WTC11 (cell line): Measurements from ENCODE around the gene EFHB. TPM values are rescaled to one million over a fixed set of nuclear protein-coding genes. Genes with fewer than 3 reads are reported as not detected.
A peak's percentile ranks its signal among the peaks of the same experiment; 100 is the strongest.

Experiments
- ATAC-seq: fragments of 200-7000 bp; cut with Tn5 transposase; 2 replicates; pipeline ENCODE4 v1.10.0; 2021; ENCODE audit warnings: mild to moderate bottlenecking, moderate library complexity
- CTCF ChIA-PET: fragments of 300-600 bp; sonication (Branson Sonifier 250); formaldehyde crosslinking; loops from one replicate; lab custom pipeline; 2021; ENCODE audit warnings: antibody characterized with exemption; lab: Charles Lee
- POLR2A ChIA-PET: fragments of 350-600 bp; sonication (Branson Sonifier 250); formaldehyde crosslinking; loops from one replicate; lab custom pipeline; 2021; ENCODE audit warnings: antibody characterized with exemption; lab: Charles Lee
- DNase-seq: peaks from one replicate; pipeline ENCODE4 v3.0.0; 2021; ENCODE audit warnings: low spot score
- H3K27ac Mint-ChIP-seq: 2 replicates; pipeline ENCODE4 v1.8.0; 2021; ENCODE audit warnings: mixed read lengths
- H3K27me3 Mint-ChIP-seq: 2 replicates; pipeline ENCODE4 v1.8.0; 2021; ENCODE audit warnings: low read depth, mild to moderate bottlenecking, moderate library complexity, mixed read lengths
- H3K36me3 Mint-ChIP-seq: 2 replicates; pipeline ENCODE4 v1.8.0; 2021; ENCODE audit warnings: mixed read lengths
- H3K4me1 Mint-ChIP-seq: 2 replicates; pipeline ENCODE4 v1.8.0; 2022; ENCODE audit warnings: mixed read lengths
- H3K4me3 Mint-ChIP-seq: 2 replicates; pipeline ENCODE4 v1.8.0; 2021; ENCODE audit warnings: mild to moderate bottlenecking, moderate library complexity, mixed read lengths
- H3K9me3 Mint-ChIP-seq: 2 replicates; pipeline ENCODE4 v1.8.0; 2021; ENCODE audit warnings: mixed read lengths
- AR ChIP-seq: fragments of 250-450 bp; sonication (Bioruptor Pico); IDR thresholded peaks from 2 replicates; pipeline ENCODE4 v1.9.0; 2021; ENCODE audit warnings: mild to moderate bottlenecking
- CBFB ChIP-seq: sonication (generic); formaldehyde crosslinking; IDR thresholded peaks from 2 replicates; pipeline ENCODE4 v1.8.1; 2022; ENCODE audit warnings: mild to moderate bottlenecking, low read depth, missing genetic modification reagents
- CREB1 ChIP-seq: sonication (generic); formaldehyde crosslinking; IDR thresholded peaks from 2 replicates; pipeline ENCODE4 v1.8.0; 2023; ENCODE audit warnings: mild to moderate bottlenecking, missing genetic modification reagents
- E2F1 ChIP-seq: sonication (generic); formaldehyde crosslinking; IDR thresholded peaks from 2 replicates; pipeline ENCODE4 v1.8.0; 2022; ENCODE audit warnings: mild to moderate bottlenecking, missing genetic modification reagents
- ERG ChIP-seq: fragments of 250-450 bp; sonication (Bioruptor Pico); IDR thresholded peaks from 2 replicates; pipeline ENCODE4 v1.8.0; 2021; ENCODE audit warnings: mild to moderate bottlenecking
- FOXK1 ChIP-seq: sonication (generic); formaldehyde crosslinking; IDR thresholded peaks from 2 replicates; pipeline ENCODE4 v1.8.0; 2022; ENCODE audit warnings: mild to moderate bottlenecking, moderate library complexity, missing genetic modification reagents
- MLX ChIP-seq: sonication (generic); formaldehyde crosslinking; IDR thresholded peaks from 2 replicates; pipeline ENCODE4 v1.8.1; 2023; ENCODE audit warnings: mild to moderate bottlenecking, missing genetic modification reagents, moderate library complexity
- OVOL2 ChIP-seq: fragments of 250-450 bp; sonication (Bioruptor Pico); IDR thresholded peaks from 2 replicates; pipeline ENCODE4 v1.9.0; 2021; ENCODE audit warnings: mild to moderate bottlenecking, borderline replicate concordance
- SMAD3 ChIP-seq: sonication (generic); formaldehyde crosslinking; IDR thresholded peaks from 2 replicates; pipeline ENCODE4 v1.8.0; 2022; ENCODE audit warnings: missing genetic modification reagents, mild to moderate bottlenecking, borderline replicate concordance
- SOX15 ChIP-seq: fragments of 250-450 bp; sonication (Bioruptor Pico); IDR thresholded peaks from 2 replicates; pipeline ENCODE4 v1.9.0; 2021; ENCODE audit warnings: mild to moderate bottlenecking
- TP53 ChIP-seq: sonication (generic); formaldehyde crosslinking; IDR thresholded peaks from 2 replicates; pipeline ENCODE4 v1.8.1; 2023; ENCODE audit warnings: mild to moderate bottlenecking, missing genetic modification reagents
- USF1 ChIP-seq: sonication (generic); formaldehyde crosslinking; IDR thresholded peaks from 2 replicates; pipeline ENCODE4 v1.8.0; 2022; ENCODE audit warnings: mild to moderate bottlenecking, missing genetic modification reagents
- ZBTB43 ChIP-seq: sonication (generic); formaldehyde crosslinking; IDR thresholded peaks from 2 replicates; pipeline ENCODE4 v1.8.1; 2023; ENCODE audit warnings: mild to moderate bottlenecking, missing genetic modification reagents
- ZNF138 ChIP-seq: sonication (generic); formaldehyde crosslinking; conservative IDR thresholded peaks from 2 replicates; pipeline ENCODE4 v1.8.1; 2022; ENCODE audit warnings: mild to moderate bottlenecking, moderate library complexity, missing genetic modification reagents
- ZNF263 ChIP-seq: sonication (generic); formaldehyde crosslinking; IDR thresholded peaks from 2 replicates; pipeline ENCODE4 v1.8.1; 2022; ENCODE audit warnings: low read depth, mild to moderate bottlenecking, moderate library complexity, missing genetic modification reagents
- ZNF416 ChIP-seq: fragments of 250-450 bp; sonication (Bioruptor Pico); IDR thresholded peaks from 2 replicates; pipeline ENCODE4 v1.9.0; 2021; ENCODE audit warnings: mild to moderate bottlenecking, inconsistent platforms
- ZNF423 ChIP-seq: fragments of 250-450 bp; sonication (Bioruptor Pico); IDR thresholded peaks from 2 replicates; pipeline ENCODE4 v2.1.2; 2022; ENCODE audit warnings: mild to moderate bottlenecking, moderate library complexity
- ZNF671 ChIP-seq: fragments of 250-450 bp; sonication (Bioruptor Pico); IDR thresholded peaks from 2 replicates; pipeline ENCODE4 v1.8.0; 2021; ENCODE audit warnings: mild to moderate bottlenecking
- total RNA-seq: library from RNA; stranded (reverse); gene quantifications from 3 replicates; pipeline ENCODE4 v1.2.3, GENCODE V29; 2021

The EFHB gene
- total RNA-seq, 1 experiment from 2014 or later: 0.85 TPM

- ATAC-seq: no peak
- TF ChIP-seq ZNF416 (CRISPR knock-in tag) (no peak), ZNF671 (no peak), OVOL2 (no peak), MLX (CRISPR knock-in tag) (no peak), ZBTB43 (CRISPR knock-in tag) (no peak), AR (CRISPR knock-in tag) (no peak), SMAD3 (CRISPR knock-in tag) (no peak), ZNF423 (no peak)
- CTCF ChIA-PET: no interaction called here
Observed at GRCh38 chr3:19881852-19882251, 52.2 kb downstream of the EFHB start.

GRCh38 chr3:19881036-19881435 lies 53.0 kb downstream of the EFHB start:
- Mint-ChIP-seq H3K4me1 (peaks cover 21% of the 10 kb centered on the region), H3K36me3 (no peaks in the 10 kb centered on the region), H3K27me3 (no peaks in the 10 kb centered on the region), H3K27ac (no peak overlapping the region; the same call in 1 of the 2 replicates), H3K4me3 (no peak overlapping the region), H3K9me3 (peaks cover 3% of the 10 kb centered on the region; the same call in 1 of the 2 replicates)
- ChIA-PET POLR2A (interaction anchor here (0.6 kb wide), 2 partner anchors 100 to 146 kb away, joined by 3 read pairs; no protein-coding TSS in a partner anchor), CTCF (interaction anchor here (0.5 to 0.9 kb wide), 3 partner anchors 26 to 532 kb away, joined by 3 to 5 read pairs (median 4); no protein-coding TSS in a partner anchor)
- TF ChIP-seq E2F1 (CRISPR knock-in tag) (no peak), ERG (CRISPR knock-in tag) (no peak), ZNF263 (CRISPR knock-in tag) (no peak), FOXK1 (CRISPR knock-in tag) (no peak), TP53 (CRISPR knock-in tag) (no peak), SOX15 (CRISPR knock-in tag) (no peak), ZNF138 (CRISPR knock-in tag) (no peak), CBFB (no peak), USF1 (CRISPR knock-in tag) (no peak), CREB1 (CRISPR knock-in tag) (no peak)
- DNase-seq (no peak), ATAC-seq (peak; percentile 95)

More at GRCh38 chr3:19881852-19882251, 52.2 kb downstream of the EFHB start:
- no peaks in the 10 kb centered on the region for H3K9me3 Mint-ChIP-seq
- no peaks in the 10 kb centered on the region for H3K36me3 Mint-ChIP-seq
- H3K27ac Mint-ChIP-seq: no peak overlapping the region
- H3K4me3 Mint-ChIP-seq: no peak overlapping the region
- H3K4me1 Mint-ChIP-seq: peaks cover 21% of the 10 kb centered on the region
- POLR2A ChIA-PET: interaction anchor here (0.6 kb wide), 2 partner anchors 99 to 146 kb away, joined by 3 read pairs; no protein-coding TSS in a partner anchor
- H3K27me3 Mint-ChIP-seq: no peaks in the 10 kb centered on the region
- DNase-seq: no peak
